Keratinocyte (primary cell): ENCODE measurements around the gene SUN1. TPM values are rescaled to one million over a fixed set of nuclear protein-coding genes. Genes with fewer than 3 reads are reported as not detected.

Experiments
- DNase-seq: peaks from one replicate; pipeline ENCODE4 v3.0.0-alpha.2; 2011; ENCODE audit warnings: low read depth, missing footprints, low spot score
- FAIRE-seq: peaks from 2 replicates; lab custom pipeline; 2011; peaks lifted over from hg19 to GRCh38; lab: Jason Lieb, UNC
- H2AFZ ChIP-seq: 2 replicates; pipeline ENCODE4 v1.6.0; 2012; ENCODE audit warnings: low read length, control low read depth, inconsistent platforms; ENCODE audit not compliant: control insufficient read depth
- H3K27ac ChIP-seq: 2 replicates; pipeline ENCODE4 v1.5.1; 2011; ENCODE audit warnings: low read length; ENCODE audit not compliant: control insufficient read depth, insufficient read depth
- H3K27me3 ChIP-seq: 3 replicates; pipeline ENCODE4 v1.6.0; 2011; ENCODE audit warnings: low read length; ENCODE audit not compliant: control insufficient read depth, insufficient read depth; ENCODE audit errors: extremely low read depth
- H3K36me3 ChIP-seq, 2 experiments: 2 replicates in 1 of 2; 3 replicates in 1 of 2; pipeline ENCODE4 v1.5.1; 2011; ENCODE audit warnings: low read length in 2 of 2, mild to moderate bottlenecking in 1 of 2; ENCODE audit not compliant: control insufficient read depth in 2 of 2, insufficient read depth in 2 of 2; ENCODE audit errors: extremely low read depth in 1 of 2
- H3K4me1 ChIP-seq: 3 replicates; pipeline ENCODE4 v1.5.1; 2011; ENCODE audit warnings: low read length; ENCODE audit not compliant: control insufficient read depth, insufficient read depth; ENCODE audit errors: extremely low read depth
- H3K4me2 ChIP-seq: 3 replicates; pipeline ENCODE4 v1.6.0; 2011; ENCODE audit warnings: low read depth, low read length; ENCODE audit not compliant: control insufficient read depth, insufficient read depth; ENCODE audit errors: extremely low read depth
- H3K4me3 ChIP-seq, 3 experiments: fragments of 200-600 bp in 1 of 3; sonication (generic) in 1 of 3; 2 replicates in 2 of 3; 3 replicates in 1 of 3; pipeline ENCODE4 v1.5.1; 2011 to 2016; ENCODE audit warnings: low read length in 3 of 3, mild to moderate bottlenecking in 3 of 3, control low read depth in 2 of 3, inconsistent platforms in 1 of 3, low read depth in 1 of 3, mixed read lengths in 1 of 3, mixed run types in 1 of 3, moderate library complexity in 1 of 3; ENCODE audit not compliant: control insufficient read depth in 2 of 3, insufficient read depth in 2 of 3; ENCODE audit errors: extremely low read depth in 1 of 3
- H3K79me2 ChIP-seq: 2 replicates; pipeline ENCODE4 v1.6.0; 2012; ENCODE audit warnings: low read length; ENCODE audit not compliant: control insufficient read depth, insufficient read depth
- H3K9ac ChIP-seq: 3 replicates; pipeline ENCODE4 v1.6.0; 2011; ENCODE audit warnings: low read length; ENCODE audit not compliant: control insufficient read depth, insufficient read depth; ENCODE audit errors: extremely low read depth
- H3K9me1 ChIP-seq: 3 replicates; pipeline ENCODE4 v1.6.0; 2011; ENCODE audit warnings: low read length; ENCODE audit not compliant: control insufficient read depth, insufficient read depth; ENCODE audit errors: extremely low read depth
- H3K9me3 ChIP-seq: 2 replicates; pipeline ENCODE4 v1.5.1; 2012; ENCODE audit warnings: low read depth, low read length; ENCODE audit not compliant: control insufficient read depth
- H4K20me1 ChIP-seq: 3 replicates; pipeline ENCODE4 v1.6.0; 2011; ENCODE audit warnings: low read length; ENCODE audit not compliant: control insufficient read depth, insufficient read depth; ENCODE audit errors: extremely low read depth
- EZH2 ChIP-seq: IDR thresholded peaks from one replicate; pipeline ENCODE4 v1.6.1; 2012; ENCODE audit warnings: inconsistent platforms, mild to moderate bottlenecking, low read length, moderate library complexity
- dilution Hi-C: fragments of 300-500 bp; cut with MboI; formaldehyde crosslinking; loops from one replicate; pipeline ENCODE4 v1.7.0; 2020; ENCODE audit warnings: low sequenced_read_pairs; ENCODE audit not compliant: extremely low pct_ligation_motif_present
- polyA plus RNA-seq, 5 experiments: library from polyadenylated mRNA; depleted of rRNA in 3 of 5; stranded (reverse) in 3 of 5; stranded (forward) in 1 of 5; unstranded in 1 of 5; fragments of >200 nt; gene quantifications; 1 replicate in 1 of 5; 2 replicates in 3 of 5; 3 replicates in 1 of 5; pipeline versions ENCODE4 v1.2.1 to v1.2.3, GENCODE V29; 2011 to 2012; ENCODE audit warnings: missing spikeins in 2 of 5, low read depth in 1 of 5, low replicate concordance in 1 of 5
- TF ChIP-seq, protein P1 (sequence below), 3 experiments: IDR thresholded peaks in 1 of 3; conservative IDR thresholded peaks in 1 of 3; optimal IDR thresholded peaks in 1 of 3; 2 replicates in 2 of 3; 3 replicates in 1 of 3; pipeline versions ENCODE3 to v1.5.1; 2011; ENCODE audit warnings: low read length in 3 of 3, mild to moderate bottlenecking in 3 of 3, moderate library complexity in 2 of 3, control low read depth in 1 of 3, inconsistent platforms in 1 of 3; ENCODE audit not compliant: insufficient read depth in 2 of 3; ENCODE audit errors: extremely low read depth in 1 of 3

The SUN1 gene
- polyA plus RNA-seq, 1 donor (not counting 4 experiments of a cell fraction or from before 2014, with no cell fraction given), result 166 TPM

DNA sequence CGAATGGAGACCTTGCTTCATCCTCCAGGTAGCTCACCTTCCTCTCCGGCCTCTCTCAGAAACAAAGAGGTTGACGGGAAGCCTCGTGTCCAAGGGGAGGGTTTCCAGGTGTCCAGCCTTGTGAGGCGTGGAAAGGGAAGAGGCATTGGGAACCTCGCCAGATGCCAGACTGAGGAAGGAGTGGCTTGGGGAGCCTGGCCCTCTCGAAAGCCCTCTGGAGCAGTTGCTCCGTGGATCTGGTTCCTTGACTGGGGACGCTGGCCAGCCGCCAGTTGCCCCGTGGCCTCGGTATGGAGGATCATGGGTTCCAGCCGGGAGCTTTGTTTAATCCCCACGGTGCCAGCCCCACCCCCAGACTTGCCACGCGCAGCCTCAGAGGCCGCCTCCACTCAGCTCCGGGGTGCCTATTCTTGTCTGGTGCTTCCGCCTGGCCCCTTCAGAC lies 30.3 kb upstream of the SUN1 start:
- Histone ChIP-seq H3K9ac (no peak overlapping the region), H3K4me3 (peak overlapping the region in 1 of 3 experiments; percentile 7), H3K4me1 (peaks cover 7% of the 10 kb centered on the region), H3K9me1 (no peaks in the 10 kb centered on the region), H3K27ac (no peak overlapping the region), H3K4me2 (peak overlapping the region; percentile 60), H3K27me3 (no peaks in the 10 kb centered on the region), H3K79me2 (no peaks in the 10 kb centered on the region), H2AFZ (peak overlapping the region; percentile 76), H3K36me3 (no peaks in the 10 kb centered on the region), H4K20me1 (no peaks in the 10 kb centered on the region), H3K9me3 (no peaks in the 10 kb centered on the region)
- FAIRE-seq, result no peak
- no peak for TF ChIP-seq EZH2
- TF ChIP-seq, protein P1, sequence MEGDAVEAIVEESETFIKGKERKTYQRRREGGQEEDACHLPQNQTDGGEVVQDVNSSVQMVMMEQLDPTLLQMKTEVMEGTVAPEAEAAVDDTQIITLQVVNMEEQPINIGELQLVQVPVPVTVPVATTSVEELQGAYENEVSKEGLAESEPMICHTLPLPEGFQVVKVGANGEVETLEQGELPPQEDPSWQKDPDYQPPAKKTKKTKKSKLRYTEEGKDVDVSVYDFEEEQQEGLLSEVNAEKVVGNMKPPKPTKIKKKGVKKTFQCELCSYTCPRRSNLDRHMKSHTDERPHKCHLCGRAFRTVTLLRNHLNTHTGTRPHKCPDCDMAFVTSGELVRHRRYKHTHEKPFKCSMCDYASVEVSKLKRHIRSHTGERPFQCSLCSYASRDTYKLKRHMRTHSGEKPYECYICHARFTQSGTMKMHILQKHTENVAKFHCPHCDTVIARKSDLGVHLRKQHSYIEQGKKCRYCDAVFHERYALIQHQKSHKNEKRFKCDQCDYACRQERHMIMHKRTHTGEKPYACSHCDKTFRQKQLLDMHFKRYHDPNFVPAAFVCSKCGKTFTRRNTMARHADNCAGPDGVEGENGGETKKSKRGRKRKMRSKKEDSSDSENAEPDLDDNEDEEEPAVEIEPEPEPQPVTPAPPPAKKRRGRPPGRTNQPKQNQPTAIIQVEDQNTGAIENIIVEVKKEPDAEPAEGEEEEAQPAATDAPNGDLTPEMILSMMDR (optimal IDR thresholded peaks at IDR 0.05 in 1 of 3, IDR thresholded peaks at IDR 0.05 in 1 of 3, conservative IDR thresholded peaks at IDR 0.05 in 1 of 3; ENCODE audit: extremely low read depth in 1 of 3, insufficient read depth in 2 of 3, low read length in 3 of 3), result no peak
- dilution Hi-C loops, result no loop called here
- no peak for DNase-seq

DNA sequence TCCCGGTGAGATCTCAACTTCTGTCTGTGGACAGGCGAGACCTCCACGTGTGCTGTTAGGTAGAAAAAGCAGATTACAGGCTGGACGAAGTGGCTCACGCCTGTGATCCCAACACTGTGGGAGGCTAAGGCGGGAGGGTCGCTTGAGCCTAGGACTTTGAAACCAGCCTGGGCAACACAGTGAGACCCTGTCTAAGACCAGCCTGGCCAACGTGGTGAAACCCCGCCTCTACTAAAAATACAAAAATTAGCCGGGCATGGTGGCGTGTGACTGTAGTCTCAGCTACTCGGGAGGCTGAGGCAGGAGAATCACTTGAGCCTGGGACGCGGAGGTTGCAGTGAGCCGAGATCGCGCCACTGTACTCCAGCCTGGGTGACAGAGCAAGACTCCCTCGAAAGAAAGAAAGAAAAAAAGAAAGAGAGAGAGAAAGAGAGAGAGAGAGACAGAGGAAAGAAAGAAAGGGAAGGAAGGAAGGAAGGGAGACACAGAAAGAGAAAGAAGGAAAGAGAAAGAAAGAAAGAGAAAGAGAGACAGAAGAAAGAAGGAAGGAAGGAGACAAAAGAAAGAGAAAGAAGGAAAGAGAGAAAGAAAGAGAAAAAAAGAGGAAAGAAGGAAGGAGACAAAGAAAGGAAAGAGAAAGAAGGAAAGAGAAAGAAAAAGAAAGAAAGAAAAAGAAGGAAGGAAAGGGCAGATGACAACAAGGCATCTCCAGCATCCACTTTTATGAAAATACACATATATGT lies 29.6 kb upstream of the SUN1 start:
- H3K79me2 ChIP-seq, result no peaks in the 10 kb centered on the region
- peaks cover 5% of the 10 kb centered on the region for H3K4me1 ChIP-seq
- FAIRE-seq (no peak), DNase-seq (no peak)
- no peaks in the 10 kb centered on the region for H3K9me3 ChIP-seq
- no peak overlapping the region for H3K9ac ChIP-seq
- no peaks in the 10 kb centered on the region for H4K20me1 ChIP-seq
- no peak overlapping the region for H2AFZ ChIP-seq
- no peak overlapping the region for H3K4me3 ChIP-seq
- no peaks in the 10 kb centered on the region for H3K36me3 ChIP-seq
- H3K9me1 ChIP-seq, result no peaks in the 10 kb centered on the region
- no peak overlapping the region for H3K4me2 ChIP-seq
- no peaks in the 10 kb centered on the region for H3K27me3 ChIP-seq
- dilution Hi-C loops, result no loop called here
- TF ChIP-seq, protein P1 (optimal IDR thresholded peaks at IDR 0.05 in 1 of 3, IDR thresholded peaks at IDR 0.05 in 1 of 3, conservative IDR thresholded peaks at IDR 0.05 in 1 of 3; ENCODE audit: extremely low read depth in 1 of 3, insufficient read depth in 2 of 3, low read length in 3 of 3), result no peak
- no peak for TF ChIP-seq EZH2
- H3K27ac ChIP-seq, result no peak overlapping the region
